ENCODE data around the gene PHKG2. TPM values are rescaled to one million over a fixed set of nuclear protein-coding genes. Genes with fewer than 3 reads are reported as not detected.
A peak's percentile ranks its signal among the peaks of the same experiment; 100 is the strongest.

PHKG2 gene
- total RNA-seq, 1 donor from 2014 or later: 26.0 TPM

DNA sequence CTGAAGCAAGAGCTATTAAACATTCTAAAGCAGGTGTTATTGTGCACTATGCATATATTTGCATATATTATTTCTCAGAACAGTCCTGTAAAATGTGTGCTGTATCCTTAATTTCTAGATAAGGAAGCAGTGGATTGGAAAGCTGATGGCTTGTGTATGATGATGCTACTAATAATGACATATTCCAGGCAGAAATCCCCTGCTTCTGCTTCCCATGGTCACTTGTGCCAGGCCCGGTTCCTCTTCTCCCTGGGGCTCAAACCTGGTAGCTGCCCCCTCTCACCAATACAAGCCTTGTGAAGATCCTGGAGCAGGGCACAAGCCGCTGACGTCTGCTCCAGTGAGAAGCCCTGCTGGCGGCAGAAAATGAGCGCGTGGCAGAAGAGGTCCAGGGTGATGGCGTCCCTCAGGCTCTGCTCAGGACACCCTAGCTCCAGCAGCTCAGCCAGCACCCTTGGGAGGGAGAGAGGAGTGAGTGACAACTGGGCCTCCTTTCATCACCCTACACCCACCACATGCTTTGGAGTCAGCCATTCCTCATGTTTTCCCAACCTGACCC, 11.9 kb downstream of the PHKG2 start:
- Histone ChIP-seq H3K27me3 (no peaks in the 10 kb centered on the region), H3K9me3 (no peaks in the 10 kb centered on the region), H3K36me3 (peaks cover 41% of the 10 kb centered on the region), H3K27ac (no peak overlapping the region), H3K4me1 (peaks cover 25% of the 10 kb centered on the region), H3K4me3 (no peak overlapping the region)
- DNase-seq: peak; percentile 52
- intact Hi-C loops (cut with DNase I): loop anchor here (10.0 kb wide), 1 partner anchor 45 kb away; no protein-coding TSS in a partner anchor
- TF ChIP-seq, protein P1, sequence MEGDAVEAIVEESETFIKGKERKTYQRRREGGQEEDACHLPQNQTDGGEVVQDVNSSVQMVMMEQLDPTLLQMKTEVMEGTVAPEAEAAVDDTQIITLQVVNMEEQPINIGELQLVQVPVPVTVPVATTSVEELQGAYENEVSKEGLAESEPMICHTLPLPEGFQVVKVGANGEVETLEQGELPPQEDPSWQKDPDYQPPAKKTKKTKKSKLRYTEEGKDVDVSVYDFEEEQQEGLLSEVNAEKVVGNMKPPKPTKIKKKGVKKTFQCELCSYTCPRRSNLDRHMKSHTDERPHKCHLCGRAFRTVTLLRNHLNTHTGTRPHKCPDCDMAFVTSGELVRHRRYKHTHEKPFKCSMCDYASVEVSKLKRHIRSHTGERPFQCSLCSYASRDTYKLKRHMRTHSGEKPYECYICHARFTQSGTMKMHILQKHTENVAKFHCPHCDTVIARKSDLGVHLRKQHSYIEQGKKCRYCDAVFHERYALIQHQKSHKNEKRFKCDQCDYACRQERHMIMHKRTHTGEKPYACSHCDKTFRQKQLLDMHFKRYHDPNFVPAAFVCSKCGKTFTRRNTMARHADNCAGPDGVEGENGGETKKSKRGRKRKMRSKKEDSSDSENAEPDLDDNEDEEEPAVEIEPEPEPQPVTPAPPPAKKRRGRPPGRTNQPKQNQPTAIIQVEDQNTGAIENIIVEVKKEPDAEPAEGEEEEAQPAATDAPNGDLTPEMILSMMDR (IDR thresholded peaks at IDR 0.05): no peak
- no peak for ATAC-seq

DNA sequence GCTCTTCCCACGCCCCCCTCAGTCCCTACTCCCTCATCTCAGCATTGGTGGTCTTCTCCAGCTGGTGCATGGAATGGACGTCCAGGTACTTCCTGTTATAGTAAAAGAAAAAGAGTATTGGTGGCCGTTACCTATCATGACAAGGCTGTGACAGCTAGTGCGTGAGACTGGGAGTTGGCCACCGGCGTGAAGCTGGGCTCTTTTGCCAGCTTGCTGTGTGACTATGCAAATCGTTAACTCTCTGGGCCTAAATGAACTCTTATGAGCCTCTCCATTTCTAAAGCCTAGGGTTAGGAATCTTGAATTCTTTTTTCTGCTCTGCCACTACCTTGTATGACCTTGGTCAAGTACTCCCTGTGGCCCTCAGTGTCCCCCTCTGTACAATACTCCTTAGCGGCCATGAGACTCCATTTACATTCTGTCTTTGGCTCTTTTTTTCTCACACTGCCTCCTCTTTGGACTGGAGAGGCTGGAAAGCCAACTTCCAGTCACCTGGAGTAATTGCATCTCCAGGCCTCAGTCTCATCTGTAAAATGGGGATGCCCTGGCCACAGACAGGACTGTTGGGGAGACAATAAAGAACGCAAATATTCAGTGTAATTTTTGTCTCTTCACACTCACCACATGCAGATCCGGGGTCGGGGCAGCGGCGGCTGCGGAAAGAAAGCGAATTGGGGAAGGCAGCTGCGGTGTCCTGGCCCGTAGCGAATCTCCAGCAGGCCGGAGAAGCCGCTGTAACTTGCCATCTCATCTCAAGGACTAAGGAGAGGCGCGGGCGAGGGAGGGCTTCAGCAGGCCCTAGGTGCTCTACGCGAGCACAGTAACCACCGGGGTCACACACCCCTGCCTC, 12.6 kb downstream of the PHKG2 start:
- Histone ChIP-seq H3K9me3 (no peaks in the 10 kb centered on the region), H3K36me3 (peaks cover 43% of the 10 kb centered on the region), H3K27ac (no peak overlapping the region), H3K4me1 (peaks cover 25% of the 10 kb centered on the region), H3K27me3 (no peaks in the 10 kb centered on the region), H3K4me3 (peak overlapping the region; percentile 89)
- TF ChIP-seq, protein P1 (IDR thresholded peaks at IDR 0.05): no peak
- DNase-seq (no peak), ATAC-seq (no peak)
- intact Hi-C loops (cut with DNase I): loop anchor here (10.0 kb wide), 1 partner anchor 46 kb away; no protein-coding TSS in a partner anchor

DNA sequence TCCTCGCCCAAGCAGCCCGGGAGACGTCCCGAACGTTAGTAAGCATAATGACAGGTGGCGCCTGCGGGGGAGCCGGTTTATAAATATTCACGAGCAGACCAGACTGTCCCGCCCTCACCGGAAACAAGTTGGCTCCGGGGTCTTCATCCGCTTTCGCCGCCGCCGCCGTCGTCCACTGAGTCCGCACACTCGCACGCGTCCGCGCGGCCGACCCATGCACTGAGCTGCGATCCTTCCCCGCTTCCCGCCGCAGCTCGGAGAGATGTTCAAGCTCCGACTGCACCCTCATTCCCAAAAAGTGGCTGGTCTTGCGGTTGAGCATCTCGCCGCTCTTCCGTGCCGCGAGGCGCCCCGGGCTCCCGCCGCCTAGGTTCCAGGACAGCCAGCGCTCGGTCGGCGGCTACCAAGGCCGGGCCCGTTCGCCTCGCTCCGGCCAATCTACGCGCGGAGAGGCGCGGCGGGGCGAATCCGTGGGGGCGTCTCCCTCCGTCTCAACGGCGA, 13.3 kb downstream of the PHKG2 start:
- Histone ChIP-seq H3K9me3 (no peaks in the 10 kb centered on the region), H3K4me3 (peak overlapping the region; percentile 89), H3K4me1 (peaks cover 25% of the 10 kb centered on the region), H3K27ac (peak overlapping the region; percentile 90), H3K27me3 (no peaks in the 10 kb centered on the region), H3K36me3 (peaks cover 43% of the 10 kb centered on the region)
- ATAC-seq: peak; percentile 40
- TF ChIP-seq, protein P1 (IDR thresholded peaks at IDR 0.05): no peak
- peak; percentile 70 for DNase-seq
- intact Hi-C loops (cut with DNase I): loop anchor here (10.0 kb wide), 1 partner anchor 47 kb away; no protein-coding TSS in a partner anchor

DNA sequence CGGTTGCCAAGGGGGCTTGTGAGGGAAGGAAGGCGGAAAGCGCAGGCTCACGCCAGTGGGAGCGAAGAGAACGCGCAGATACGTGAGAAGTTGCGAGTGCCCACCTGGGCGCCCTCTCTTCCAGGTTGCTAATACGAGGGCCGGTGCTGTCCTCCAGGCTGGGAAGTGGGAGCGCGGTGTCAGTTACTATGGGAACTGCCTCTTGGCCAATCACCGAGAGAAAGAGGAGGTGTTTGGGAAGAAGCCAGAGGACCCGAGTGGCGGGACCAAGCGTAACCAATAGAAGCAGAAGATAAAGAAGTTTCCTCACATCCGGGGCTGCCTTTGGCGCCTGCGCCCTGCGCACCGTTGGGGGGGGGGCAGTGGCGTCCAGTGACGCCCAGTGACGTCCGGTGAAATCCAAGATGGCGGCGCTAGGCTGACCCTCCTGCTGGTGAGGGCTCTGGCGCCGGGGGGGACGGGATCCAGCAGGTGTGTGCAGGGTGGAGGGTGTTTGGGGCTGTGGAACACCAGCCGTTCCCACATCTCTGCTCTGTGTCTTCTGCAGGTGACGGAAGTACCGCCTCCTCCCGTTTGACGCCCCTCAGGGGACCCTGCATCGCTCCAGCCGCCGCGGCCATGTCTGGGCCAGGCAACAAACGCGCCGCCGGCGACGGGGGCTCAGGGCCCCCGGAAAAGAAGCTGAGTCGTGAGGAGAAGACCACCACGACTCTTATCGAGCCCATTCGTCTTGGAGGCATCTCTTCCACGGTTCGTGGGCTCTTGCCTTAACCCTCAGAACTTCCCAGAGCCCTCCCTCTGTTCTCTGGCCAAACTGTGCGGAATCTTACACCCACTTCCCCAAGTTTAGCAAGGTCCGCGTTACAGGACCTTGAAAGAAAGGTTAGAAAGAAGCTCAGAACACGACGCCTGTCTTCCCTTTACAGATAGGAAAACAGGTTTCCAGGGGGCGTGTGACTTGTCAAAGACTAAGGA, 14.0 kb downstream of the PHKG2 start, which contains the start of the genes CFAP119 and RNF40:
CFAP119 (minus strand) TSS at position 135 of the 975 bp plus-strand sequence. CDS start 314 bp downstream, outside the sequence.
RNF40 (plus strand) TSS at position 395 of the 975 bp plus-strand sequence; CDS start at position 619, 224 bp downstream.
- Histone ChIP-seq H3K36me3 (peaks cover 42% of the 10 kb centered on the region), H3K4me1 (peaks cover 25% of the 10 kb centered on the region), H3K27ac (peak within 1 kb of the TSS; percentile 90), H3K4me3 (peak within 1 kb of the TSS; percentile 89), H3K27me3 (no peaks in the 10 kb centered on the region), H3K9me3 (no peaks in the 10 kb centered on the region)
- ATAC-seq (peak; percentile 96), DNase-seq (peak; percentile 97)
- intact Hi-C loops (cut with DNase I): loop anchor here (10.0 kb wide), 1 partner anchor 47 kb away; no protein-coding TSS in a partner anchor
- TF ChIP-seq, protein P1 (IDR thresholded peaks at IDR 0.05): no peak

Data from upper lobe of right lung (tissue), 1 donor.